Lower leg skin (tissue), 4 donors: Measurements from ENCODE around the gene NUP37. TPM values are rescaled to one million over a fixed set of nuclear protein-coding genes. Genes with fewer than 3 reads are reported as not detected.
"Not testable (repeated sequence)": the region's sequence is repeated elsewhere in the genome, so short reads cannot be mapped to it uniquely, and the experiment has no call there.

Source experiments
- DNase-seq, 2 donors: peaks; one replicate each; pipeline ENCODE4 v3.0.0-alpha.2; 2019; ENCODE audit warnings: low spot score in 2 of 2
- H3K4me3 ChIP-seq: fragments of 200-600 bp; sonication (generic); 2 replicates; pipeline ENCODE4 v1.5.1; 2017; ENCODE audit warnings: mild to moderate bottlenecking, low read depth; ENCODE audit not compliant: poor library complexity, severe bottlenecking
- POLR2A ChIP-seq, 2 donors: fragments of 450-650 bp; IDR thresholded peaks; one replicate each; pipeline ENCODE4 v1.6.1; 2016 to 2017; ENCODE audit warnings: antibody characterized with exemption in 2 of 2, mild to moderate bottlenecking in 1 of 2, moderate library complexity in 1 of 2
- WGBS, 2 donors: methylation state at CpG; one replicate each; pipeline ENCODE4 v1.1.5; 2018; 5-methylcytosine and 5-hydroxymethylcytosine counted together
- intact Hi-C: fragments of 100-400 bp; cut with DNase I; formaldehyde crosslinking; loops from one replicate; pipeline ENCODE4 v1.15.0; 2023; ENCODE audit warnings: low total_unique reads
- total RNA-seq, 4 donors: library from RNA; depleted of rRNA; stranded (reverse); fragments of >200 nt; gene quantifications; one replicate each; pipeline ENCODE4 v1.1.0, GENCODE V29; 2016
- TF ChIP-seq, protein P1 (sequence below), 3 donors: fragments of 450-650 bp; IDR thresholded peaks; one replicate each; pipeline ENCODE4 v1.5.1; 2016; ENCODE audit warnings: antibody characterized with exemption in 3 of 3, mild to moderate bottlenecking in 3 of 3, moderate library complexity in 2 of 3

Gene NUP37
- total RNA-seq, 4 donors from 2014 or later, result 12.9 to 28.9 (median 15.7) TPM

DNA sequence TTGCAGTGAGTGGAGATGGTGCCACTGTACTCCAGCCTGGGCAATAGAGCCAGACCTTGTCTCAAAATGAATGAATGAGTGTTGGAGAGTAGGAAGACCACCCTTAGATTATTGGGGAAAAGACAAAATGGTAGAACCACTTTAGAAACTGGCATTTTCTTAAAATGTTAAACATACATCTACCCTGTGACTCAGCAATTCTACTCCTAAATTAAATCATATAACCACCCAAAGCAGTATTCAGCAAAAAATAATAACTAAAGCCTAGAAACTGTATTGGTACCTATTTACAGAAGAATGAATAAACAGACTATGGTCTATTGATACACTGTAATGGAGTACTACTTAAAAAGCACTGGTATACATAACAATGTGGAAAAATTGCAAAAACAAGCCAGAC lies 9.1 kb downstream of the NUP37 start:
- TF ChIP-seq, protein P1, sequence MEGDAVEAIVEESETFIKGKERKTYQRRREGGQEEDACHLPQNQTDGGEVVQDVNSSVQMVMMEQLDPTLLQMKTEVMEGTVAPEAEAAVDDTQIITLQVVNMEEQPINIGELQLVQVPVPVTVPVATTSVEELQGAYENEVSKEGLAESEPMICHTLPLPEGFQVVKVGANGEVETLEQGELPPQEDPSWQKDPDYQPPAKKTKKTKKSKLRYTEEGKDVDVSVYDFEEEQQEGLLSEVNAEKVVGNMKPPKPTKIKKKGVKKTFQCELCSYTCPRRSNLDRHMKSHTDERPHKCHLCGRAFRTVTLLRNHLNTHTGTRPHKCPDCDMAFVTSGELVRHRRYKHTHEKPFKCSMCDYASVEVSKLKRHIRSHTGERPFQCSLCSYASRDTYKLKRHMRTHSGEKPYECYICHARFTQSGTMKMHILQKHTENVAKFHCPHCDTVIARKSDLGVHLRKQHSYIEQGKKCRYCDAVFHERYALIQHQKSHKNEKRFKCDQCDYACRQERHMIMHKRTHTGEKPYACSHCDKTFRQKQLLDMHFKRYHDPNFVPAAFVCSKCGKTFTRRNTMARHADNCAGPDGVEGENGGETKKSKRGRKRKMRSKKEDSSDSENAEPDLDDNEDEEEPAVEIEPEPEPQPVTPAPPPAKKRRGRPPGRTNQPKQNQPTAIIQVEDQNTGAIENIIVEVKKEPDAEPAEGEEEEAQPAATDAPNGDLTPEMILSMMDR (IDR thresholded peaks at IDR 0.05), result no peak
- TF ChIP-seq POLR2A (IDR thresholded peaks at IDR 0.05), result no peak
- no peak for DNase-seq
- no peak overlapping the region for H3K4me3 ChIP-seq
- intact Hi-C loops, result no loop called here

DNA sequence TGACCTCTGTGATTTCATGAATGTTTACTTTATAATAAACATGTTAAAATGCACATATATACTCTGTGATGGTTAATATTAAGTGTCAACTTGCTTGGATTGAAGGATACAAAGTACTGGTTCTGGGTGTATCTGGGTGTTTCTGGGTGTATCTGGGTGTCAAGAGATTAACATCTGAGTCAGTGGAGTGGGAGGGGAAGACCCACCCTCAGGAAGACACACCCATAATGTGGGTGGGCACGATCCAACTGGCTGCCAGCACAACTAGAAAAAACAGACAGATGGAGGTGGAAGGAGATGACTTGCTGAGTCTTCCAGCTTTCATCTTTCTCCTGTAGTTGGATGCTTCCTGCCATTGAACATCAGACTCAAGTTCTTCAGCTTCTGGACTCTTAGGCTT lies 11.9 kb downstream of the NUP37 start:
- no peak for DNase-seq
- intact Hi-C loops, result no loop called here
- H3K4me3 ChIP-seq, result no peak overlapping the region
- 35 to 62% methylated on average over 1 of the region's 1 CpG for WGBS, 2 donors
- TF ChIP-seq POLR2A (IDR thresholded peaks at IDR 0.05), result no peak
- TF ChIP-seq, protein P1 (IDR thresholded peaks at IDR 0.05), result no peak

DNA sequence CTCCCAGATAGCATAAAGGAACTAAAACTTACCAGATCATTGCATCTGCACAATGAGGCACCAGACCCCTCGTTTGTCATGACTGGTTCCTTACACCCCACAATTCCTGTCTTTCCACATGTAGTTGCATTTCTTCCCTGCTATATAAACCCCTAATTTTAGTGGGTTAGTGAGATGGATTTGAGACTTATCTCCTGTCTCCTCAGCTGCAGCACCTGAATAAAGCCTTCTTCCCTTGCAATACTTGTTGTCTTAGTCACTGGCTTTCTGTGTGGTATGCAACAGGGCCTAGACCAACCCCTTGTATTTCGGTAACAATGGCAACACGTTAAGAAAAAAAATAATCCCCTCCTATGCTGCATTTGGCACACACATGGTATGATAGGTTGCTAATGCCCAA lies 13.0 kb downstream of the NUP37 start:
- 91 to 97% methylated on average over 3 of the region's 3 CpGs for WGBS, 2 donors
- TF ChIP-seq, protein P1 (IDR thresholded peaks at IDR 0.05), result no peak
- TF ChIP-seq POLR2A (IDR thresholded peaks at IDR 0.05), result no peak
- DNase-seq, result no peak
- intact Hi-C loops, result no loop called here
- H3K4me3 ChIP-seq, result no peak overlapping the region

DNA sequence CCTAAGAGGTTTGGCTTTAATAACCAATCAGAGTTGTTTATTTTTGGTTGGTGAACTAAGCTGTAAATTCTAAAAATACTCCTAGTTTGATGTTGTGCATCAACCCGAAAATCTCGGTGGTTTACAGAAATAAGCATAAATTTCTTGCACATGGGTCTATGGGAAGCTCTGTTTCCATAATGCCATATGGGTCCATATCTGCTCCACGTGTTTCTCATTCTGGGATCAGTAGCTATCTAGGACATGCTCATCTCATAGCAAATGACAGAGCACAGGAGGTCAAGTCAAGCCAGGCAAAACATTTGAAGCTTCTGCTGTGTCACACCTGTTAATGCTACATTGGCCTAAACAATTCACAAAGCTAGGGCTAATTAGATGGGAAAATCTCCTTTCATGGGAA lies 23.1 kb downstream of the NUP37 start:
- 82 to 92% methylated on average over 3 of the region's 3 CpGs for WGBS, 2 donors
- intact Hi-C loops, result no loop called here
- TF ChIP-seq POLR2A (IDR thresholded peaks at IDR 0.05), result no peak
- TF ChIP-seq, protein P1 (IDR thresholded peaks at IDR 0.05), result no peak
- H3K4me3 ChIP-seq, result no peak overlapping the region
- DNase-seq, result no peak

DNA sequence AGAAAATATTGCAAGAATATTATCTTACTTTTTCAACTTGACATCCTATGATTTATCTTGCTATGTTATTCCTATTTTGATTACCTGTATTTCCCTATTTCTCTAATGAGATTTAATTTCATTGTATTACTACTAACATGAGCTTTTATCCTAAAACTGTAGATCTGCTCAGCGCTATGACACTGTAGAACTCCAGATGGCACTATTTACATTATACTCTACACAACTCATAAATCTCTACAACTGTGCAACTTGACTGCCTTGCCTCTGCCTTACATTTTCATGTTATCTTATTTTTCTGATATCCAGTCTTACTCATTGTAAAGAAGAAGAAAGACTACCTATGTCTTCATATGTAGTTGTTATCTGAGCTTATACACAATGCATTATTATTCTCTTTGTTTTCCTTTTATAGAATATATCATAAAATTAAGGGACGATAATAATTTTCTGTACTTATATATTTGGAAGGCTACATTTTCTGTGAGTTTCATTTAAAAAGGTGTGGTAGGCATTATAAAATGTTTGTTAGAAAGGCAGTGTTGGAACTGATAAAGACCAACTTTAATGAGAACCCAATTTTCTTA lies 24.1 kb downstream of the NUP37 start:
- intact Hi-C loops, result no loop called here
- no peak for DNase-seq
- WGBS, 2 donors, result 81% methylated on average over 2 of the region's 2 CpGs
- no peak for TF ChIP-seq POLR2A (IDR thresholded peaks at IDR 0.05)
- TF ChIP-seq, protein P1 (IDR thresholded peaks at IDR 0.05), result no peak
- H3K4me3 ChIP-seq, result no peak overlapping the region

DNA sequence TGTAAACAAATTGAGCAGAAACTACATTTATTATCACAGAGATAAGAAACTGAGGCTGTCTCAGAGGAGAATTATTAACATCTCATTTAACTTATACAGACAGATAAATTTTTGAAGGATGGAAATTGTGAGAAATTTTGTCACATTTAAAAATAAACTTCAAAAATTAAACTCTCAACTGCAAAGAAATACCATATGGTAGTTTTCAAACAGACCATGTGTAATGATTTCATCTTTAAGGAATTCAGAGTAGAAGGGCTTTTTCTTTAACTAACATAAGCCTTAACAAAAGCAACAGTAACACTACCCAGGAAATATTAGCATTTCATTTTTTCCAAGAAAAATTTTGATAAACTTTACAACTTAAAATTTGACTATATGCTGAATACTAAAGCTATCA lies 26.6 kb downstream of the NUP37 start:
- DNase-seq, result no peak
- TF ChIP-seq, protein P1 (IDR thresholded peaks at IDR 0.05), result no peak
- TF ChIP-seq POLR2A (IDR thresholded peaks at IDR 0.05), result no peak
- no peak overlapping the region for H3K4me3 ChIP-seq
- intact Hi-C loops, result no loop called here

DNA sequence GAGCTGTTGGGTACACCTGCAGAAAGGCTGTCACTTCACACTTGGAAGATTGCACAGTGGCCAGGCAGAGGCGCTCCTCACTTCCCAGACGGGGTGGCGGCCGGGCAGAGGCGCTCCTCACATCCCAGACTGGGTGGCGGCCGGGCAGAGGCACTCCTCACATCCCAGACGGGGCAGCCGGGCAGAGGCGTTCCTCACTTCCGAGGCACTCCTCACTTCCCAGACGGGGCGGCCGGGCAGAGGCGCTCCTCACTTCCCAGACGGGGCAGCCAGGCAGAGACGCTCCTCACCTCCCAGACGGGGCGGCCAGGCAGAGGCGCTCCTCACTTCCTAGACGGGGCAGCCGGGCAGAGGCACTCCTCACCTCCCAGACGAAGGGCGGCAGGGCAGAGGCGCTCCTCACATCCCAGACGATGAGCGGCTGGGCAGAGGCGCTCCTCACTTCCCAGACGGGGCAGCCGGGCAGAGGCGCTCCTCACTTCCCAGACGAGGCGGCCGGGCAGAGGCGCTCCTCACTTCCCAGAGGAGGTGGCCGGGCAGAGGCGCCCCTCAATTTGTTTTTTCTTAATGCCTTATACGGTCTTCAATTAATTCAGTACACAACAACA lies 30.6 kb downstream of the NUP37 start:
- H3K4me3 ChIP-seq, DNase-seq, intact Hi-C loops: not testable (repeated sequence)
- WGBS, 2 donors, result 95 to 96% methylated on average over 22 to 34 of the region's 38 CpGs
